Subcutaneous abdominal adipose tissue (tissue), 5 donors: ENCODE data around the gene SYT2.
A peak's percentile ranks its signal among the peaks of the same experiment; 100 is the strongest.
"Not testable (repeated sequence)": the region's sequence is repeated elsewhere in the genome, so short reads cannot be mapped to it uniquely, and the experiment has no call there.

Source experiments
- H3K27ac ChIP-seq: one replicate; pipeline ENCODE4 v1.7.0; 2013; ENCODE audit warnings: low read depth, mild to moderate bottlenecking, inconsistent platforms, low read length, moderate library complexity
- H3K27me3 ChIP-seq, 5 donors: one replicate each; pipeline ENCODE4 v1.7.0; 2013; ENCODE audit warnings: low read length in 5 of 5, inconsistent platforms in 1 of 5; ENCODE audit not compliant: control insufficient read depth in 5 of 5, insufficient read depth in 4 of 5
- H3K36me3 ChIP-seq, 5 donors: one replicate each; pipeline ENCODE4 v1.7.0; 2013; ENCODE audit warnings: low read length in 5 of 5; ENCODE audit not compliant: control insufficient read depth in 5 of 5, insufficient read depth in 5 of 5
- H3K4me1 ChIP-seq, 5 donors: one replicate each; pipeline ENCODE4 v1.7.0; 2013; ENCODE audit warnings: low read length in 5 of 5, mild to moderate bottlenecking in 3 of 5, moderate library complexity in 1 of 5; ENCODE audit not compliant: control insufficient read depth in 5 of 5, insufficient read depth in 5 of 5
- H3K4me3 ChIP-seq, 5 donors: one replicate each; pipeline ENCODE4 v1.7.0; 2013; ENCODE audit warnings: low read length in 5 of 5, low read depth in 1 of 5
- H3K9ac ChIP-seq, 5 donors: one replicate each; pipeline ENCODE4 v1.7.0; 2013; ENCODE audit warnings: low read length in 5 of 5, mild to moderate bottlenecking in 4 of 5, moderate library complexity in 3 of 5
- H3K9me3 ChIP-seq, 5 donors: one replicate each; pipeline ENCODE4 v1.7.0; 2013; ENCODE audit warnings: low read length in 5 of 5; ENCODE audit not compliant: control insufficient read depth in 5 of 5
- donor health status: healthy.
- donor health status: healthy.
- donor health status: healthy.
- donor health status: healthy.
- donor health status: healthy.

The SYT2 gene

GRCh38 chr1:202590126-202590525, 120.1 kb downstream of the SYT2 start:
- Histone ChIP-seq H3K9ac (peak overlapping the region in 1 of 5 donors; percentile 17), H3K4me3 (no peak overlapping the region), H3K36me3 (peaks cover 0 to 8% (median 2%) of the 10 kb centered on the region in 5 donors), H3K27me3 (no peaks in the 10 kb centered on the region), H3K27ac (peak overlapping the region; percentile 89), H3K4me1 (peaks cover 11 to 87% (median 75%) of the 10 kb centered on the region in 5 donors), H3K9me3 (no peaks in the 10 kb centered on the region)

DNA sequence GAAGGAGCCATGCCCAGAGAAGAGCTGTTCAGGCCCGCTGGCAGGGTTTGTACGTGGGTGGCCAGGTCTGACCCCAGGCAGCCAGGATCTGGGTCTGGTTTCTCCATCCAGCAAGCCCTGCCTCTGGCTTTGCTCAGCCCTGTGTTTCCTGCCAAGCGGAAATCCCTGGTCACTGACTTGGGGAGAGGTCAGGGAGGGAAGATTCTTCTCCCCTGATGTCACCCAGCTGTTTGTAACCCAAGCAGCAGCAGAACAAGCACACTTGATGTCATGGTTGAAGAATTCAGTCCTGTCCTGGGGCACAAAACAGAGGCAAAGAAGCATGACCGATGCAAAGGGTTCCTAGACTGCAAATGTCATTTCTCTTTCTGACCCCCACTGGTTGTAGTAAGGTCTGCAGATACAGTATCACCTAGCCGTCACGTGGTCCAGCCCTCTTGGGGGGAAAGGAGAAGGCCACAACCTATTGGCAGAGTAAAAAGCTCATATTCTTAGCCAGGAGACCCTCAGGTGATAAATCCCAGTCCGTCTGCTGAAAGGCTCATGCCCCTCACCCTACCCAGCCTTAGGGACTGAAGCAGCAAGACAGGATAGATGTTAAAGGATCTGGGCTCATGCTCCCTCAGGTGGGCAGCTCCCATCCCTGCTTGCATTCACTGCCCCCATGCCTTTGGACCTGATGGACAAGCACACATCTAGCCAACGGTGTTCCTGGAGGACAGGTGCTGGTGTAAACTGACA, 120.9 kb downstream of the SYT2 start:
- Histone ChIP-seq H3K9ac (peak overlapping the region in 4 of 5 donors; percentile 21 to 57 (median 42)), H3K27ac (peak overlapping the region; percentile 89), H3K9me3 (no peaks in the 10 kb centered on the region), H3K4me3 (peak overlapping the region in 3 of 5 donors; percentile 32 to 45 (median 34)), H3K27me3 (no peaks in the 10 kb centered on the region), H3K4me1 (peaks cover 11 to 87% (median 75%) of the 10 kb centered on the region in 5 donors), H3K36me3 (peaks cover 0 to 12% (median 3%) of the 10 kb centered on the region in 5 donors)

DNA sequence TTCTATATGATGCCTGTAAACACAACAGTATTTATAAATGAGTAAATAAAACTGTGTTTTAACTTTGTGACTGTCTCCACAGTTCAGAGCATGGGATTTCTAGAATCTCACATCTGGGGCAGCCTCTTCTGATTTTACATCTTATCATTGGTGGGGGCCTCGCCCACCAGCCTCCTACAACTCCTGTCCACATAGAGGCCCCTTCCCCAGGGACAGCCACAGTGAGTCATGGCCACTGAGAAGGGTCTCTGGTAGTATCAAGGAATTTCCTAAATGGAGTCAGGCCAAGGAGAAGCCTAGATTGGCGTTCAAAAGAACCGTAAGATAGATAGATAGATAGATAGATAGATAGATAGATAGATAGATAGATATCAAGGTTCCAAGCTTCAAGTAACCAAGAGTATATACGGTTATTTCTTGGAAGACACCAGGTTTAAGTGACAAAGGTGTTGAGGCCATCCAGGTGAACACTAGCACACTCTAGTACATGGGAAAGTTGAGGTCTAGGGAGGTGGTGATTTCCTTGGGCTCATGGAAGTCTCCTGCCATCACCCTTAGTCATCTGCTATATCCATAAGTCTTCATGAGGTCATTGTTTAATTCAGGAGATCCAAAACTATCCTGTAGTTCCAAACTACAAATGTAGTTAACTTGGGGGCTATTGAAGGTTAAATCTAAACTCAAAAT, 121.6 kb downstream of the SYT2 start:
- Histone ChIP-seq H3K9me3 (no peaks in the 10 kb centered on the region), H3K4me3 (no peak overlapping the region), H3K4me1 (peaks cover 11 to 86% (median 75%) of the 10 kb centered on the region in 5 donors), H3K9ac (peak overlapping the region in 2 of 5 donors; percentile 15 to 22), H3K27ac (peak overlapping the region; percentile 89), H3K36me3 (peaks cover 0 to 12% (median 3%) of the 10 kb centered on the region in 5 donors), H3K27me3 (no peaks in the 10 kb centered on the region)

DNA sequence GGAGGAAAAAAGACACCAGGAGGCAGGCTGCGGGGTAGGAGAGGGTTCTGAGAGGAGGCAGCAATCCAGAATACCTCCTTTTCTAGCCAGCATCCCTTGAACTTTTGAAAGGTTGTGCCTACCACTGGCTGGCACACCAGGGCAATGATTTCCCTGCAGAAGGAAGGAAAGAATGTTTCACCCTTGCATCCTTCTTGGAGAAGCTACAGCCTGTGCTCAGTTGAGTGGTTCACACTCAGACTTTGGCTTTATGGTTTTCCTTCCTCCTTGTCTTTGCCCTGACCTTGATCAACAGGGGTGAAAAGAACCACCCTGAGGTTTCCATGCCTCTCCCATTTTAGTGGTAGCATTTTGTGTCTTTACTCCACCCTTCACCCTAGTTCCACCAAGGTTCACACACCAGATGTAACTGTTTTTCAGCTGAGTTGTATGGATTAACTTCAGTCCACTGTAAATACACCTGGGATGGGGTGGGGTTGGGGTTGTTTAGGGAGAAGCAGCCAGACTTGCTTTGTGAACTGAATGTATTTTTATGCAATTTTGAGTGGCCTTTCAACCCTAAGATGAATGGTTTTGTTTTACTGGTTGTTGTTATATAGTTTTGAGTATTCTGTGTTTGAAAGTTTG, 122.3 kb downstream of the SYT2 start:
- Histone ChIP-seq H3K9me3 (no peaks in the 10 kb centered on the region), H3K27me3 (no peaks in the 10 kb centered on the region), H3K4me1 (peaks cover 11 to 79% (median 72%) of the 10 kb centered on the region in 5 donors), H3K9ac (peak overlapping the region in 1 of 5 donors; percentile 22), H3K27ac (peak overlapping the region; percentile 89), H3K4me3 (no peak overlapping the region), H3K36me3 (peaks cover 5 to 14% (median 6%) of the 10 kb centered on the region in 5 donors)

GRCh38 chr1:202586871-202587270, 123.4 kb downstream of the SYT2 start:
- peak overlapping the region; percentile 89 for H3K27ac ChIP-seq
- no peak overlapping the region for H3K4me3 ChIP-seq
- no peaks in the 10 kb centered on the region for H3K27me3 ChIP-seq
- H3K4me1 ChIP-seq: peaks cover 11 to 68% (median 62%) of the 10 kb centered on the region in 5 donors
- peaks cover 8 to 15% (median 10%) of the 10 kb centered on the region in 5 donors for H3K36me3 ChIP-seq
- H3K9ac ChIP-seq: peak overlapping the region in 1 of 5 donors; percentile 5
- H3K9me3 ChIP-seq: no peaks in the 10 kb centered on the region

DNA sequence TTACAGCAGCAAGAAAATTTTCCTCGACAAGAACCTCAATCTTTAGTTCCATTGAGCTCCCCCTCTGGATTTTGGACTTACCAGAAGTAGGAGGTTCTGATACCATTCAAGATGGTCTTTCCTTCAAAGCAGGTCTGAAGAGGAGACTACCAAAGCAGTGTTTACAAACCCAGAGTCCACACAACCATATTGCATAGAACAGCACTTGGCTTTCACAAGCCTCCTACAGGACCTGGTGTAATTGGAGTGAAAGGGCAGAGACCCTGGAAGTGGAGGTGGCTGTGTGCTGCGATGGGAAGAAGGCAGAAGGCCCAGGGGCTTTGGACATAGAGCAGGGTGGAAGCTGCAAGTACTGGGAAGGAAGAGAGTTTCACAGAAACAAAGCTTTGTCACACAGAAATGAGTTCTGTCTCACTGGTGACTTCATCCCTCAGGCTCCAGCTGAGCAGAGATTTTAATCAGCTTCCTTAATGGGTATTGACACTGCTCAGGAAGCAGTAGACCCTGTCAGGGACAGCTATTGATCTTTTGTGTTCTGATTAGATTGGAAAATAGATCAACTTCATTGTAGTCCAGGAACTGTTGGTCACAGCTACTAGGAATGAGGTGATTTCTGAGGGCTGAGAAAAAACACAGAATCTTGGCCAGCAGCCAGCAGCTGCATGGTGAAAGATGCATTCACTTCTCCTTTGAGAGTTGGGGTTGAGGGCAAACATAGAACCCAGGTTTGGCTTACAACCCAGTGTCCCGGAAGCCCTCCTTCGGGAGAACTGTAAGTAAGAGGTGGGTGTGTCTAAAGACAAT, 124.0 kb downstream of the SYT2 start:
- Histone ChIP-seq H3K9me3 (no peaks in the 10 kb centered on the region), H3K27me3 (no peaks in the 10 kb centered on the region), H3K4me3 (no peak overlapping the region), H3K4me1 (peaks cover 11 to 63% (median 57%) of the 10 kb centered on the region in 5 donors), H3K9ac (peak overlapping the region in 3 of 5 donors; percentile 8 to 41 (median 14)), H3K27ac (peak overlapping the region; percentile 89), H3K36me3 (peaks cover 10 to 19% (median 14%) of the 10 kb centered on the region in 5 donors)

DNA sequence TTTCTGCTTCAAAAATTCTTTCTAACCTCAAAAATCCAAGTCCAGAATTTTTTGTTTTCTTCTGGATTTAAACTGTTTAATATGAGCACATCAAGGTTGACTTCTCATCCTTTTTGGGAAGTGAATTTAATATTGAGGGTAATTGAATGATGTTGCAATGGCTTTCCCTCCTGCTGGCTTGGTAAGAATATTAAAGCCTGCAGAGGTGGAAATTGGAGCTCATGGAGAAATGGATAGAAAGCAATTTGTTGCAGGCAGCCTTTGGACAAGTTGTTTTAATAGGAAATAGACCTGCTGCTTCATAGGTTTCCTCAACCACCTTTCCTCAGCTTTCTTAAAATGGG, 124.7 kb downstream of the SYT2 start:
- H3K27me3 ChIP-seq: no peaks in the 10 kb centered on the region
- no peaks in the 10 kb centered on the region for H3K9me3 ChIP-seq
- H3K4me1 ChIP-seq: peaks cover 11 to 61% (median 50%) of the 10 kb centered on the region in 5 donors
- peak overlapping the region in 1 of 5 donors; percentile 8 for H3K9ac ChIP-seq
- no peak overlapping the region for H3K4me3 ChIP-seq
- peak overlapping the region; percentile 89 for H3K27ac ChIP-seq
- peaks cover 15 to 26% (median 20%) of the 10 kb centered on the region in 5 donors for H3K36me3 ChIP-seq

GRCh38 chr1:202584707-202585589, 125.3 kb downstream of the SYT2 start:
- Histone ChIP-seq H3K36me3 (peaks cover 15 to 31% (median 24%) of the 10 kb centered on the region in 5 donors), H3K9ac (no peak overlapping the region), H3K4me1 (peaks cover 11 to 61% (median 52%) of the 10 kb centered on the region in 5 donors), H3K27ac (peak overlapping the region; percentile 89), H3K4me3 (no peak overlapping the region), H3K9me3 (no peaks in the 10 kb centered on the region), H3K27me3 (no peaks in the 10 kb centered on the region)

DNA sequence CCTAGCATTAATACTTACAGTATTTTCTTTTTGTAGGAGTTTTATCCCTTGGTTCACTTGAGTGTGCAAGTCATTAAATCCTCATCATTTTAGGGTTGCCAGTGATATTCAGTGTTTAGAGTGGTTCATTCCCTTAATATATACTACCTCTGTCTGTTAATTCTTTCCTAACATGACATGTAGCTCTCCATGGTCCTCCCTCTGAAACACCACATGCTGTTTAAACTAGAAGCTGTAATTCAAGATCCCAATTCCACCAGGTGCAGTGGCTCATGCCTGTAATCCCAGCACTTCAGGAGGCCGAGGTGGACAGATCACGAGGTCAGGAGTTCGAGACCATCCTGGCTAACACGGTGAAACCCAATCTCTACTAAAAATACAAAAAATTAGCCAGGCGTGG, 127.9 kb downstream of the SYT2 start:
- not testable (repeated sequence) for H3K9me3 ChIP-seq, H3K9ac ChIP-seq, H3K27me3 ChIP-seq, H3K4me3 ChIP-seq, H3K27ac ChIP-seq
- H3K36me3 ChIP-seq: peaks cover 17 to 31% (median 24%) of the 10 kb centered on the region in 5 donors
- H3K4me1 ChIP-seq: peaks cover 8 to 54% (median 50%) of the 10 kb centered on the region in 5 donors
